ENCODE data around the gene FMO1.

Gene FMO1

GRCh38 chr1:171243878-171244277 is 4.4 kb upstream of the FMO1 start:
- no peaks in the 10 kb centered on the region for H3K9me3 ChIP-seq (ENCODE audit: control insufficient read depth, insufficient read depth, low read length)
- H3K4me1 ChIP-seq (ENCODE audit: control insufficient read depth, insufficient read depth, low read length) = no peaks in the 10 kb centered on the region
- H3K36me3 ChIP-seq (ENCODE audit: control insufficient read depth, insufficient read depth, low read length) = no peaks in the 10 kb centered on the region
- no peak overlapping the region for H3K27ac ChIP-seq (ENCODE audit: low read depth, low read length)
- H3K4me3 ChIP-seq (ENCODE audit: low read depth, low read length) = no peak overlapping the region
- H3K9ac ChIP-seq (ENCODE audit: low read depth, low read length) = no peak overlapping the region
- no peaks in the 10 kb centered on the region for H3K27me3 ChIP-seq (ENCODE audit: control insufficient read depth, insufficient read depth, low read length)

DNA sequence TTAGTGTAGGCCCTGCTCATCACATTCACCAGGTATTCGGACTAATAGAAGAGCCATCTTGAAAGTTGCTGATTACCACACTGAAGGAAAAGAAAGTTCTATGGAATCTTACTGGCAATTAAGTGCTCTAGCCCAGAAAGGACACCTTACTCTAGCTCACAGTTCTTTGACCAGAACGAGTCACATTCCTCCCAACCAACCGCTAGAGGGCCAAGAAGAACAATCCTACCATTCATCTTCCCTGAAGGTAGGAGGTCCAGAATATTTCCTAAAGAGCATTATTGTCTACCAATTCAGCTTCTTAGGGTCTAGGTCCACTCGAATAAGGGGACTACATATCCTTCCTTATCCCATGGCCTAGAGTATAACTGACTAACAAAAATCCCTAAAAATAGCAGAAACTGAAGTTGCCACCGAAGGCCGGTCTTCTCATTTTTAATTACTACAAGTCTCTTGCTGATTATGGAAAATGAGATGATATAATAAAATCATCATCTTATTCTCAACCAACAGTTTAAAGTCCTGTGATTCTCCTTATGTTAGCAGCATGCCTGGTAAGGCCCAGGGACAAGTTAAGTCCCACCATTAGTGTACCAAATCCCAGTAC is 2.7 kb upstream of the FMO1 start:
- Histone ChIP-seq H3K27ac (ENCODE audit: low read depth, low read length) (no peak overlapping the region), H3K27me3 (ENCODE audit: control insufficient read depth, insufficient read depth, low read length) (peaks cover 3% of the 10 kb centered on the region; the same call in 1 of the 2 replicates), H3K4me1 (ENCODE audit: control insufficient read depth, insufficient read depth, low read length) (no peaks in the 10 kb centered on the region; the same call in 1 of the 2 replicates), H3K36me3 (ENCODE audit: control insufficient read depth, insufficient read depth, low read length) (no peaks in the 10 kb centered on the region), H3K4me3 (ENCODE audit: low read depth, low read length) (no peak overlapping the region), H3K9me3 (ENCODE audit: control insufficient read depth, insufficient read depth, low read length) (no peaks in the 10 kb centered on the region), H3K9ac (ENCODE audit: low read depth, low read length) (no peak overlapping the region)

DNA sequence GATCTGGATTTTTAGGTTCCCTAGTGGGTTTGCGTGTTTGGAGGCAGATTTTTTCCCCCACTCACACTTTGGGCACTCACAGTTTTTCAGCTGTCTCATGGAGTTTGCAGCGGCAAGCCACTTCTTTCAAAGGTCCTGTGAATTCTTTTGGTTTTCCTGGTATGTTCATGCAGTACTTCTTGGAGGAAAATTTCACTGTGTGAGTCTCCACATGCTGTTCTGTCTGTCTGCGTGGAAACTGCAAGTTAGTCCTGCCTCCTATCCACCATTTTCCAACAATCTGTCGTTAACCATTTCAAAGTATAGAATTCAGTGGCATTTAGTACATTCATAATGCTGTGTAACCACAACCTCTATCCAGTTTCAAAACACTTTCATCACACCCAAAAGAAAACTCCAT is 793 bp upstream of the FMO1 start:
- Histone ChIP-seq H3K4me1 (ENCODE audit: control insufficient read depth, insufficient read depth, low read length) (peaks cover 4% of the 10 kb centered on the region), H3K27me3 (ENCODE audit: control insufficient read depth, insufficient read depth, low read length) (peaks cover 3% of the 10 kb centered on the region; the same call in 1 of the 2 replicates), H3K36me3 (ENCODE audit: control insufficient read depth, insufficient read depth, low read length) (no peaks in the 10 kb centered on the region), H3K27ac (ENCODE audit: low read depth, low read length) (no peak overlapping the region), H3K9ac (ENCODE audit: low read depth, low read length) (no peak overlapping the region), H3K9me3 (ENCODE audit: control insufficient read depth, insufficient read depth, low read length) (no peaks in the 10 kb centered on the region), H3K4me3 (ENCODE audit: low read depth, low read length) (no peak overlapping the region)

DNA sequence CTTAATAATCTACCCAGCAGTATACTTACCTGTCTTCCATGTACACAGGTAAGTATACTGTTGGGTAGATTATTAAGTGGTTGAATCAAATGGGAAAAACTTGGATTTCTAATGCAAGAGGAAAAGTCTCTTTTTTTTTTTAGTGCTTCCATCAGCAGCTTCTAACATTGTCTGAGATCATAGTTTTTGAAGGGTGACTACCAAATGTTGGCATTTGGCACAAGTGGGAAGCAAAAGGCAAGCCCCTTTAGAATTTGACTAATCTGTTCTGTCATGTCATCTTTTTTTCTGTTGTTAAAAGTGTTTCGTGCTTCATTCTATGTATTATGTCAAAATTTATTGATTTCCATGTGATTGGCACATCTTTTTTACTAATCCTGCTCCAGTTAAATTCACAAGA is 547 bp downstream of the FMO1 start:
- Histone ChIP-seq H3K27me3 (ENCODE audit: control insufficient read depth, insufficient read depth, low read length) (peaks cover 3% of the 10 kb centered on the region; the same call in 1 of the 2 replicates), H3K9me3 (ENCODE audit: control insufficient read depth, insufficient read depth, low read length) (no peaks in the 10 kb centered on the region), H3K4me1 (ENCODE audit: control insufficient read depth, insufficient read depth, low read length) (peaks cover 6% of the 10 kb centered on the region), H3K9ac (ENCODE audit: low read depth, low read length) (no peak overlapping the region), H3K36me3 (ENCODE audit: control insufficient read depth, insufficient read depth, low read length) (no peaks in the 10 kb centered on the region), H3K4me3 (ENCODE audit: low read depth, low read length) (no peak overlapping the region), H3K27ac (ENCODE audit: low read depth, low read length) (no peak overlapping the region)

- Histone ChIP-seq H3K27ac (ENCODE audit: low read depth, low read length) (no peak overlapping the region), H3K9me3 (ENCODE audit: control insufficient read depth, insufficient read depth, low read length) (no peaks in the 10 kb centered on the region), H3K36me3 (ENCODE audit: control insufficient read depth, insufficient read depth, low read length) (no peaks in the 10 kb centered on the region), H3K9ac (ENCODE audit: low read depth, low read length) (no peak overlapping the region), H3K4me1 (ENCODE audit: control insufficient read depth, insufficient read depth, low read length) (peaks cover 6% of the 10 kb centered on the region), H3K4me3 (ENCODE audit: low read depth, low read length) (no peak overlapping the region), H3K27me3 (ENCODE audit: control insufficient read depth, insufficient read depth, low read length) (peaks cover 3% of the 10 kb centered on the region; the same call in 1 of the 2 replicates)
Measured at GRCh38 chr1:171250263-171250662, 2.0 kb downstream of the FMO1 start.

- no peak overlapping the region for H3K27ac ChIP-seq (ENCODE audit: low read depth, low read length)
- H3K27me3 ChIP-seq (ENCODE audit: control insufficient read depth, insufficient read depth, low read length) = peaks cover 3% of the 10 kb centered on the region; the same call in 1 of the 2 replicates
- no peaks in the 10 kb centered on the region for H3K36me3 ChIP-seq (ENCODE audit: control insufficient read depth, insufficient read depth, low read length)
- H3K9me3 ChIP-seq (ENCODE audit: control insufficient read depth, insufficient read depth, low read length) = no peaks in the 10 kb centered on the region
- H3K4me3 ChIP-seq (ENCODE audit: low read depth, low read length) = peak overlapping the region; percentile 72
- no peak overlapping the region for H3K9ac ChIP-seq (ENCODE audit: low read depth, low read length)
- peaks cover 6% of the 10 kb centered on the region for H3K4me1 ChIP-seq (ENCODE audit: control insufficient read depth, insufficient read depth, low read length)
Measured at GRCh38 chr1:171251042-171251951, 3.0 kb downstream of the FMO1 start.

DNA sequence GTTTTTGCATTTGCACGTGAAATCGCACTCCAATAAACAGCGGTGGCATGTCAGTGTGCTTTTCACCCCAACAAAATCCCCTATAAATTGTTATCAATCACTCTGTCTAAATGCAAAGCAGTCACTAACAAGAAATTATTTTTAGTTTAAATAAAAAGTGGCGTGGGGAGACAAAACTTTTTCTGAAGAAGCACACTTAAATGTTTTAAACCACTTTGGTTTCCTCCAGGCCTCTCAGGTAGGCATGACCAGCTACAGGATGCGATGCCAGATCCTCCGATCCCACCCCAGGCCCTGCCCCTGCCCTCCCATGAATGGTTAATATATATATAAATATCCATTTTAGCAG is 3.6 kb downstream of the FMO1 start:
- no peaks in the 10 kb centered on the region for H3K9me3 ChIP-seq (ENCODE audit: control insufficient read depth, insufficient read depth, low read length)
- no peaks in the 10 kb centered on the region for H3K36me3 ChIP-seq (ENCODE audit: control insufficient read depth, insufficient read depth, low read length)
- peaks cover 3% of the 10 kb centered on the region; the same call in 1 of the 2 replicates for H3K27me3 ChIP-seq (ENCODE audit: control insufficient read depth, insufficient read depth, low read length)
- peaks cover 6% of the 10 kb centered on the region for H3K4me1 ChIP-seq (ENCODE audit: control insufficient read depth, insufficient read depth, low read length)
- no peak overlapping the region for H3K9ac ChIP-seq (ENCODE audit: low read depth, low read length)
- H3K27ac ChIP-seq (ENCODE audit: low read depth, low read length) = no peak overlapping the region
- peak overlapping the region; percentile 72 for H3K4me3 ChIP-seq (ENCODE audit: low read depth, low read length)

GRCh38 chr1:171252482-171252881 is 4.2 kb downstream of the FMO1 start:
- Histone ChIP-seq H3K9ac (ENCODE audit: low read depth, low read length) (no peak overlapping the region), H3K4me1 (ENCODE audit: control insufficient read depth, insufficient read depth, low read length) (peaks cover 6% of the 10 kb centered on the region), H3K36me3 (ENCODE audit: control insufficient read depth, insufficient read depth, low read length) (no peaks in the 10 kb centered on the region), H3K9me3 (ENCODE audit: control insufficient read depth, insufficient read depth, low read length) (no peaks in the 10 kb centered on the region), H3K27ac (ENCODE audit: low read depth, low read length) (no peak overlapping the region), H3K4me3 (ENCODE audit: low read depth, low read length) (no peak overlapping the region), H3K27me3 (ENCODE audit: control insufficient read depth, insufficient read depth, low read length) (peaks cover 3% of the 10 kb centered on the region; the same call in 1 of the 2 replicates)

- Histone ChIP-seq H3K27me3 (ENCODE audit: control insufficient read depth, insufficient read depth, low read length) (peaks cover 3% of the 10 kb centered on the region; the same call in 1 of the 2 replicates), H3K36me3 (ENCODE audit: control insufficient read depth, insufficient read depth, low read length) (no peaks in the 10 kb centered on the region), H3K4me1 (ENCODE audit: control insufficient read depth, insufficient read depth, low read length) (peaks cover 21% of the 10 kb centered on the region), H3K9ac (ENCODE audit: low read depth, low read length) (no peak overlapping the region), H3K27ac (ENCODE audit: low read depth, low read length) (no peak overlapping the region), H3K9me3 (ENCODE audit: control insufficient read depth, insufficient read depth, low read length) (no peaks in the 10 kb centered on the region), H3K4me3 (ENCODE audit: low read depth, low read length) (no peak overlapping the region)
Measured at GRCh38 chr1:171254859-171255258, 6.6 kb downstream of the FMO1 start.

DNA sequence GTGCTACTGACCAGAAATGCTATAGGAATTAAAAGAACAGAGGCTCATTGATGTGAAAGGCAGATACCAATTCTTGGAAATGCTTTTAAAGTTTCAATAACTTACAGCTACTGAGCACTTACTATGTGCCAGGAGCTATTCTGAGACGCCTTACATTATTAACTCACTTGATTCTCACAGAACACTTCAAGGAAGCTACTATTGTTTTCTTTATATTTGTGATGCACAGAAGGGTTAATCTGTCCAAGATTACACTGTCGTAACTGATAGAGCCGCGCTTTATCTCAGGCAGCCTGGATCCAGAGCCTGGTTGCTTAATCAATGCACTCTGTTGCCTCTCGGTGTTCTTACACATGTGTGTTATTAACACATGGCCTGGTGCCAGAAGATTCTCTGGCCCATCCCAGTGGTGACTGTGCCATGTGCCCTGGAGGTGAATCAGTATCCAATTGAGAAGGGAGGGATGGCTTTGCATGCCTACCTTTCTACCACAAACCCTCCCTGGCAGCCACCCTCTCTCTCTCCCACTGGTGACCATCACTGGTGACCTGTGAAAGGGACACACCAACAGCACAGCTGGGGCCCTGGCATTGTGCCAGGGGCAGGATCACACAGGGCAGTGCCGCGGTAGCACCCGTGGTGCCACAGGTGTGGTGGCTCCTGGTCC is 8.8 kb downstream of the FMO1 start:
- Histone ChIP-seq H3K27ac (ENCODE audit: low read depth, low read length) (no peak overlapping the region), H3K4me1 (ENCODE audit: control insufficient read depth, insufficient read depth, low read length) (peaks cover 21% of the 10 kb centered on the region), H3K27me3 (ENCODE audit: control insufficient read depth, insufficient read depth, low read length) (no peaks in the 10 kb centered on the region; the same call in 1 of the 2 replicates), H3K36me3 (ENCODE audit: control insufficient read depth, insufficient read depth, low read length) (no peaks in the 10 kb centered on the region), H3K4me3 (ENCODE audit: low read depth, low read length) (no peak overlapping the region), H3K9ac (ENCODE audit: low read depth, low read length) (no peak overlapping the region), H3K9me3 (ENCODE audit: control insufficient read depth, insufficient read depth, low read length) (no peaks in the 10 kb centered on the region)
